HG02571 (cell line): Measurements from ENCODE around the gene LRRC32.

Source experiments
- ATAC-seq: cut with Tn5 transposase; IDR thresholded peaks from one replicate; pipeline ENCODE4 v1.9.1; 2021; ENCODE audit warnings: mild to moderate bottlenecking, moderate library complexity; ENCODE audit not compliant: unreplicated experiment

The LRRC32 gene

DNA sequence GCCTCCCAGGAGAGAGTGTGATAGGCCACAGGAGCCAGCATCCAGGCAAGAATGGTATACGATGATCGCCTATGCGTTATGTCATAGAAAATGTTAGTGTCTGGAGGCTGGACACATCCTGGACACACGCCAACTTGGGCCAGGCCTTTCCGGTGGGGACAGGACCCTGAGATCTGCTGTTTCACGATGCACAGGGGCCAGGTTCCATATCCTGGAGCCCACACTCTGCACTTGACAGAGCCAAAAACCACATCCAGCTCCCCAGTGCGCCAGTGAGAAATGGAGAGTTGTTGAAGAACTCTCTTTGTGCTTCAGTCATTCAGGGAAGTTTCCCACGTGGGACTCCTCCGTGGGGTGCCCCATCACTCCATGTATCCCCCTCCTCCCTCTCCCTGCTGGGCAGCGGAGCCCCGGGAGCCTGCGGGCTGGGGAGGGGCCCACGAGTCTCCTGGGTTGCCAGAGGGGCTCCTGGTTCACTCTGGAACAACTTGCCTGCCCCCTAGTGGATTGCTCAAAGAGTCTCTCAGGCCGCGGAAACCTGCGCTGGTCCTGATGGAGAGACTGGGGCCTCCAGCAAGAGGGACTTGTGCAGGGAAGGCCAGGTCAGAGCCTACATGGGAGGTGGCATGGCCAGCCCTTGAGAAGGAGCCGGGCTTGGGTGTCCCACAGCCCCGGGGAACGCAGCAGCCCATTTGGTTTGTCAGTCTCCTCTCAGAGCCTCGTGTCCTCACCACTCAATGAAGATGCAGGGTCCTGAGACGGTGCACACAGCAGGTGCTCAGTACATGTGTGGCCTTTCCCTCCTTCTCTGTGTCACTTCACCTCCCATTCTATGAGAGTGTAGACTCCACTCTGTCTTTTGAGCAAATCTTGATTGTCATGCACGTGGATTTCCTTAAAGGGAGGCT is 10.2 kb upstream of the LRRC32 start:
- no peak for ATAC-seq

DNA sequence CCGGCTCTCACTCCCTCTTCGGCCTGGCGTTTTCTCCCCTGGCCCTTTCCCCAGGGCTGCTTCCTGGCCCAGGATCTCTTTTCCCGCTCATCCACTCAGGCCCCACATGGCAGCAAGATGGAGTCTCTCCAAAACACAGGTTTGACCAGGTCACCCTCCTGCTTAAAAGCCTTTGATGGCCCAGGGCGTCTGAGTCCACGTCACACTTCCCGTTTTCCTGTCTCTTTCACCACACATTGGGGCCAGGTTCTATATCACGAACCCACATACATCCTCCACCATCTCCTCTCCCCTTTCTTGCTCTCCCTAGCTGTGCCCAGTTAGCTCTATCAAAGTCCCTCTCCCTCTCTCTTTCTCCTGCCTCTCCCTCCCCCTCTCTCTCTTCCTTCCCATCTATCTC is 7.8 kb upstream of the LRRC32 start:
- no peak for ATAC-seq

DNA sequence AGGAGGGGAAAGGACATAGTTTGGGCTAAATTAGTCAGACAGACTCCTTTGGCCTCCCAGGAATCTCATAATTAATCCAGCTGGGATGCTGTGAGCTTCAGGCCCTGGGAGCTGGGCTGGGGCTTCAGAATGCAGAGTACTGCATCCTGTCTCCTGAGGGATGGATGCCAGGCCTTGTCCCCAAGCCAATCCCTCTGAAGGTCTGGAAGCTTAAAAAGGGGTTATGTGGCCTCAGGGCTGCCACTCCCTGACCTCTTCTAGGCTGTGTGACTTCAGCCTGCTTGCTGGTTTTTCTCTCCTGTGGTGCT is 6.9 kb upstream of the LRRC32 start:
- no peak for ATAC-seq

DNA sequence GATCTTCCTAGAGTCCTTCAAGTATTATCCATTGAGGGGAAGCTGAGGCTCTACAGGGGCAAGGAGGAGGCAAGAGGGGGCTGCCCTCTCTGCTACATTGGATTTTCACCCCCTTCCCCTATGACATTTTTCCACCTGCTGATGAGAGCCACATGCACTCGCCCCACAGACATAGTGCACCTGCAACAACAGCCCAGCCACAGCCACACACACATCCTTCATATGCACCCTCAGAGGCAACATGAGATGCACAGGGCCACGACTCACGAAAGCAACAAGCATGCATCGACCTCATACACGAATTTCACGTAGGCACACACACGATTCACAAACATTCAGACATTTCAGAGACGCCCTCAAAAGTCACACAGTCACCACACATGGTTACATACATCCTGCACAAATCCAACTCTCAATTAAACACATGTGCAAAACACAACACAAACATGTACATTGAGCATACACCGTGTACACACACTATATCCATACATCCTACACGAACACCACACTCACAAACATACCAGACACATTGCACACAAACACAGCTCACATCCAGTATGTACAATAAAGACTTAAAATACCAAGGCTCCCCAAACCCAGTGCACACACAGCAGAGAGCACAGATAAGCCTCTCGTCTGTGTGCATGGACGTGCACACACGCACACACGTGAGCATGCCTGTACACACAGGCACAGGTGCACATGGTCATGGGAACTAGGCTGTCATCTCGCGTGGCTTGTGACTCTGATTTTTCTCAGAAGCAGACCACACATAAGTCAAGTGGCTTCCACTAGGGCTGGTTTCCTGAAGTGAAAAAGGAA is 6.3 kb upstream of the LRRC32 start:
- ATAC-seq, result no peak

DNA sequence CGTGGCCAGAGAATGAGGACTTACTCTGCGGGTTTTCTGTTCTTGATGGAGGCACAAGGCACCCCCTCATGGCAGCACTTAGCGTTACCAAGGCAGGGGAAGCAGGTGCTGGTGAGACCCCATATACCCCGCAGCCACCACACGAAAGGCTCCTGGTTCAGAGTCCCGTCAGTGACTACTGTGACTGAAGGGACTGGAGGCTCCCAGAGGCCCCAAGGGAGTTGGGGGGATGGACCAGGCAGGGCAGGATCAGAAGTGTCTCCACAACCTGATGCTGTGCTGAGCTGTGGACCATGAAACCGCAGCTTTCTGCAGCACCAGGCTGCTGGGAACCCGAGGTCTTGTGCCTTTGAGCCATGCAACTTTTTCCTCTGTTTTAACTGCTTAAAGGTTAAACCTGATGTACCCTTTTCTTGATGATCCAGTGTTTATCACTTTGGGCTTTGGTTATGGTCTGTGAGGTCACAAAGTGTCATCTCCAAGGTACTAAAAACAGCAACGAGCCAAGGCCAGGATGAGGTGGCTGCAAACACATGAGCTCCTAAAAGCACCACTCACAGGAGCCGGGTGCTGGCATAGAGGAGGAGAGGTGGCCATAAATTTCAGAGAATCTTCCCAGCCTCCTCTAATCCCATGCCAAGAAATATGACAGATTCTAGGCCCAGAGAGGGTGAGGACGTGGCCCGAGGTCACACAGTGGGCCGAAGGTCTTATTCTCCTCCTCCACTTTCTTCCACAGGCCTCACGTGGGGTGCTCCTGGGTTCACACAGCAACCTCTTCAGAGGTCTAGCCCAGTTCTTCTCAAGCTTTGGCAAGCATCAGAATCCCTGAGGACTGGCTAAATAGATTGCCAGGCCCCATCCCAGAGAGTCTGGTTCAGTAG is 4.2 kb upstream of the LRRC32 start:
- no peak for ATAC-seq

DNA sequence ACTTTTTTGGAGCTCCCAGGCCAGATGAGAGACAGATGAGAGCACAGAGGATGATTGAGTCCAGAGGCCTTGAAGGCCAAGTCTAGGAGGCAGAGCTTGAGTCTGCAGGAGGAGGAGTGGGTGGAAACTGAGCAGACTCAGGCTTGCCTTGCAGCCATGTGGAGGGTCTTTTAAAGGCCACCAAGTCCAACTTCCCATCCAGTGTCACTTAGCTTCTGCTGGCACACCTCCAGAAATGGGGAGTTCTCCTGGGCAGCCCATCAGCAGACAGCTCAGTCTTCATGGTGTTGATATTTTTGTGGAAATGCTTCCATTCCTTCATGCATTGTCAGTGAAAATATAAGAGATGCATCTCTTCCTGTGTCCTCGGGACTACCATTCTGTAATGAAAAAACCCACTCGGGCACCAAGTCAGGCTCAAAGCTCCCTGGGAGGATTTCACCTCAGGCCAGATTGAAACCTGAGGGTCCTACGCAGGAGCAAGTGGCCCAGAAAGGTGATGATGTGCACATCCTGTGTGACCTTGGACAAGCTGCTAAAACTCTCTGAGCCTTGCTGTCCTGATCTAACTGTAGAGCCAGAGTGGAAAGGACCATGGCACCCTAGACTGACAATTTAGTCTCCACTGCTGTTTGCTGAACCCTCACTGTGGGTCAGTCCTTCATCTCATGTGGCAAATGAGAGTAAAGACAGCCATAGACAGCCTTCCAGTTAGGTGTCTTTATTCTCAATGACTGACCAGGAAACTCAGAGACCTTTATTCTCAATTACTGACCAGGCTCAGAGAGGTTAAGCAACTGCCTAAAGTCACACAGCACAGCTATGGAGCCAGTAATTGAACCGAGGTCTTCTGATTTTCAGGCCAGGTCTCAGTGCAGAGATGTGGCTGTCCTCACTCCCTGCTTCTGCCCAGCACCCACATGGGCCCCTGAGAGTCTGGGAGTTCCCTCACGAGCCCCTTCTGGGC is 2.9 kb upstream of the LRRC32 start:
- ATAC-seq, result no peak

DNA sequence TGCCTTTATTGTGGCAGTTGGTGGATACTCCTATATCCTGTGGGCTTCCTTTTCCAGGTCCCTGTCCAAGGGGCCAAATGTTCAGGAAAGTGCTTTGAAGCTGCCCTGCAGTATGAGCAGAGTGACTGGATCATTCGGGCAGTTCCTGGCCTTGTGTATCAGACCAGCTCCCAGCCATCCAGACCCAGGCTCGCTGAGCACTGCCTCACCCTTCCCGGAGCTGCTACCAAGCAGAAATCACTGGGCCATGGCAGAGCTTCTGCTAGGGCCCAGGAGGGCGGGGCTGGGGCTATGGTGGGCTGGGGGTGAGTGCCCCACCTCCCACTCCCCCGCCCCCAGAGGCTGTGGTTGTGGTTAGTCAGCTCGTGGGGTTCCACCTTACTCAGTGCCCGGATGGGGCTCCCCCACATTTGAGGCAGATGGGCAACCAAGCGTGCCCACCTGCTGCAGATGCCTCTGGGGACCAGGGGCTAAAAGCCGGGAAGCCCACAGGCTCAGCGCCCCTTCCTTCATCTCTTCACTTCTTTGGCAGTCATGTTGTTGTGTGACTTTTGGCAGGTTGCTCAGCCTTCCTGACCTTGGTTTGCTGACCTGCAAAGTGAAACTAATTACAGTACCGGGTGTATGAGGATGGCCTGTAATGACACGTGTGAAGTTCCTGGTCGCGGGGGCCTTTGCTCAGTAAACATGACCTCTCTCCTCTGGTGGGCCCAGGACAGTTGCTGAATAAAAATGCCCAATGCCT is 2.1 kb upstream of the LRRC32 start:
- ATAC-seq, result peak; percentile 43

DNA sequence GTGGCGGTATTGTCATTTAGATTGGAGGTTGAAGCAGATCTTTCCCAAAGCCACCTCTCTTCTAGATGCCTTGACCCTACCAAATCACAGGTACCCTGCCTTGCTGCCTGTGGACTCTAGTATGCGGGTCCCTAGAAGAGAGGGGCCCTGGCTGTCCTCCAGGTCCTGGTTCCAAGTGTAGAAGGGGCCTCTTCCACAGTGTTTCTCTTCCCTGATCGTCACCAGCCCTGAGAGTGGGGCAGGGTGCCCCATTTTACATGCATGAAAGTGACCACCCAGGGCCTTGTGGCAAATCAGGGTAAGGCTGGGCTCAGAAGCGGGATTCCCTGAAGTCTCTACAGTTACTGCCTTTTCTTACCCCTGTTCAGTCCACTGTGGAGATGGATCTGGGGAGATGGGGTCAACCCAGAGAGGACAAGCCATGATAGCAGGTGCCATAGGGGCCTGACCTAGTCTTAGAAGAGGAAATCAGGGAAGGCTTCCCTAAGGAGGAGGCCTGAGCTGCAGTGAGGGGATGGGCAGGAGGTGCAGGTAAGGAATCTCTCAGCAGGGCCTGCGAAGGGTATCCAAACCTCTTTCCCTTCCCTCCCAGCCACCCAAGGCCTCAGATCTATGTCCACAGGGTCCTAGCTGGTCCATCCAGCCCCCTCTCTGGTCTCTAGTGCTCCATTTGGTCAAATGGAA is 1.2 kb upstream of the LRRC32 start:
- no peak for ATAC-seq

DNA sequence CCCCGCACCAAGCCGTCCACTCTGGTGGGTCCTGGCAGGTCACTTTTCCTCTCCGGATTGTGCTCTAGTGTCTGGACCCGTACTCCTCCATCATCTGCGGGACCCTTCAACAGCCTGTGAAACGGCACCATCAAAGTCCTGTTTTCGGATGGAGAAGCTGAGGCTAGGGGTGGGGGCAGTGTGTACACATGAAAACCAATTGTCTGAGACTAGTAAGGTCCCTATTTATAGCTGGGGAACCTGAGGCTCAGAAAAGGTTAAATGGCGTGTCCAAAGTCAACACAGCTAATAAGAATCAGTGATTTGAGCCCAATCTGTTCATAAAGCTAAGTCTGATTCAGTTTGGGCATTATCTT is 668 bp upstream of the LRRC32 start:
- no peak for ATAC-seq

DNA sequence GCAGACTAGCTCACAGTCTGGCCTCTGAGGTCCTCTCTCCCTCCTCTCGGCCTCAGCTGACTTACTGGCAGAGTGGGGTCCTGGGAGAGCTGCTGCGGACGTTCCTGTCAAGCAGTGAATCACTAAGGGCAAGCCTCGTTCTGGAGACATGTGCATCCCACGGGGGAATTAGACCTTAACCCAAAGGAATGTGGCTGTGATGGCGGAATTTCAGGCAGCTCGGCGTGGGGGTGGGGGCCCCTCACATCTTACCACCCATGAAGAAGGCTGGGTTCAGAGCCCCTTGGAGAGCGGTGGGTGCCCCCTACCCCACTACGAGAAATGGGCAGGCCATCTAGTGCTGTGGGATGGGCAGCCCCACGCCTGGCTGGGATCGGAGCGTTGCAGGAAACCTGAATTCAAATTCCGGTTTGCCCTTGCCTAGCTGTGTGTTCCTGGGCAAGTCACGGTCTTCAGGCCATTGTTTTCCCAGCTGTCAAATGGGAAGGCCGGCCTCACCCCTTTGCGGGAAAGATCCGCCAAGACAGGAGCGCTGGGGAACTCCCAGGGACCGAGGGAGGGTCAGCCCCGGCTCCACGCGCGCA is 554 bp downstream of the LRRC32 start:
- ATAC-seq, result no peak

DNA sequence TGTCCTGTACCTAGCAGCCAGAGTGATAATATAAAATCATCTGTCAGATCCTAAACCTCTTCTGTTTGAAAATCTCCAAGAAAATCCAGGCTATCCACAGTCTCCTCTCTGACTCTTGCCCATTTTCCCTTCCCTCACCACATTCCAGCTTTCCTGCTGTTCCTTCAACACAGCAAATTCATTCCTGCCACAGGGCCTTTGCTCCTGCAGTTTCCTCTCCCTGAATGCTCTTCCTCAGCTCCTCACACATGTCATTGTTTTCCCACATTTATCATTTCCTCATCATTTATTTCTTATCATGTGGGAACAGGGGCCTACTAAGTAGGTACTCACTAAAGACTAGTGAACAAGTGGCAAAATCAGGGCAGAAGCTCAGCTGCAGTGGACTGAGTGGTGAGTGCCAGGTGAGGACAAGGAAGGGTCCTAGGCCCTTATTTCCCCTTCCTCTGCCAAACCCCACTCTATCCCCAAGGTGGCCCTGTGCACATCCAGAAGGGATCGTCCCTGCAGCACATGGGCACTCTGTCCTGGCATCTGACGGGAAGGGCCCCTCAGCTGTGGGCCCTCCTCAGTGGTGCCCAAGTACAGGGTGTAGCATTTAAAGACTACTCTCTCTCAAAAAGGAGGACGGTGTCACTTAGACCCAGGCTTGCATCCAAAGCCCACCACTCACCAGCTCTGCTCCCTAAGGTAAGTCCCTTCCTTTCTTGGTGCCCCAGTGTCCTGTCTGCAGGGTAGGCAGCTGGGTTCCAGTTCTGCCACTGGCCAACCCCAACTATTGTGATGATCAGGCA is 2.0 kb downstream of the LRRC32 start:
- ATAC-seq, result no peak

DNA sequence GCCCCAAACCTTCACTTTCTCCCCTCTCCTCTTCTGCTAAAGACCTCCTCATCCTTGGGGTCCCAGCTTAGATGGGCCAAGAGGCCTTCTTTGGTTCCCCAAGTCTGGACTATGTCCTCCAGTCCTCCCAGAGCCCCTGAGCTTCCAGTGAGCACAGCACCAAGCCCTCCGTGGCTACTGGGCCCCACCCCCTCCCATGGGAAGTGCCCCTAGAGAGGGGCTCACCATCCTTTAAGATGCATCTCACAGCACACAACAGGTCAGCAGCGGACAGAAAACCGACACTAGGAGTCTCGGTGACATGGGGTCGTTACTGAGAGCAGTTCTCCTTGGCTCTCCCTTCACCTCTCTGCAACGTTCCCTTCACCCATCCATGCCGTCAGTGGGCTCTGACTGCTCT is 2.7 kb downstream of the LRRC32 start:
- ATAC-seq, result no peak

DNA sequence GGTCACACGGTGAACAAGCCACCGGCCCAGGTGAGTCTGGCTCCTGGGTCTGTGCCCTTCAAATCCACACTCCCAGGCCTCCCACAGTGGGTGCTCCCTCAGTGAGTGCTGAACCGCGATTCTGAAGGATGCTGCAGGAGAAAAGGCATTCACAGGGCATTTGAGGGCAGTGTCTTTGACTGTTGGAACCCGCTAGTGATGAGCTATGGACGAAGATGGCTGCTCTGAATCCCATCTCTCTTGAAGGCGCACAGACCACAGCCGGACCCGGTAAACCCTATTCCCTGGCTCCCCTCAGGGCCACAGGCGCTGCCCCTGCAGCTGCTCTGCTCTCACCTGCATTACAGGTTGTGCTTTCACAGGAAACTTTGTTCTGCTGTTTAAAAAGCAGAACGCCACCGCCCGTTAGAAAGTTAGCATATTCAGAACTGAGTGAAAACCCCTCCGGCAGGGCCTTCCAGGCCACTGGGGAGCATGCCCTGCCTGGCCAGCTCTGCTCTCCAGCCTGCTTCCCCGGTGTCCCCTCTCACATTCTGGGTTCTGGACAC is 3.2 kb downstream of the LRRC32 start:
- no peak for ATAC-seq

DNA sequence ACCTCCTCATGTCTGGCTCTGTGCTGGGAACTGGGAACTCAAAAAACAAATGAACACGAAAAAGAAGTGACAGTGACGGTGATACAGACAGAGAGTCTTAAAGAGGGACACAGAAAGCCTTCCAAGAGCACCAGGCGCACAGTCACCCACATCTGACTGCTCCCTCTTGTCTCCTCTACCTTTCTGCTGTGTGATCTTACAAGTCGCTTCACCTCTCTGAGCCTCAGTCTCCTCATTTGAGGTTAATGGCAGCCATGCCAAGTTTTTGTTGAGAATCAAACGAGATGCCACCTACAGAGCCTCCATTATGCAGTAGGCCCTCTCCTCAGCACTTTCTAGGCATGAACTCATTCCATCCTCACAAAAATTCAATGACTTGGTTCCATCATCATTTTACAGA is 3.7 kb downstream of the LRRC32 start:
- ATAC-seq, result no peak

DNA sequence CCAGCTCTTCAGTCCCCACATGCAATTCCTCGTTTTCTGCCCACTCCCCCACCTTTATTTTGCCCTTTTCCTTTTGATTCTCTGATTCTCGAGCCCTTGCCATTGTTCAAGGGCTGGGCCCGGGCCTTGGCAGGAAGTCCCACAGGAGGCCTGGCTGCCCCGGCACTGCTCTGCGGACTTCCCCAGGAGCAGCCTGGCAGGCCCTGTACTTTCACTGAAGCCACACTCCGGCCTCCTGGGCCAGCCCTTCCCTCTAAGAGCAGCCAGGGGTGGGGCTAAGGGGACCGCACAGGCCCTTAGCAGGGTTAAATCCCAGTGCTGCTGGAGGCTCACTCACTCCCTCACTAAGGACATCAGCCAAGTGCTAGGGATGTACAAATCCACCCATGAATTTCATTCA is 4.1 kb downstream of the LRRC32 start:
- ATAC-seq, result peak; percentile 52

DNA sequence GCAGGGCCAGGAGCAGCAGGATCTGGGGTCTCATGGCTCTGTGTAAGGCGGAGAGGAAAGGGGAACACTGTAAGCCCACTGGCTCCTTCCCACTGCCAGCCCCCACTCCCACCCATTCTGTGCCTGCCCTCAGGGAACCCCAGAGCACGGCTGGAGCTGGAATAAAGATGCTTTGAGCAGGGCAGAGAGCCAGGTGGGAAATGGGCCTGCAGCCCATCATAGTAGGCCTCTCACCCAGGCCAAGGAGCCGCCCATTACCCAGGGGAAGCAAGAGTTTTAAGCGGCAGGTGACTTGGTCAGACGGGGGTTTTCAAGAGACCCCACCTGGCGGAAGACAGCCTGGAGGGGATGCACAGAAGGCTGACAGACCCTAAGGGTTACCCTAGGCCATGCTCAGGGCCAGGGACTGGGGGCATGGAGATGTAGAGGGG is 4.6 kb downstream of the LRRC32 start:
- no peak for ATAC-seq

DNA sequence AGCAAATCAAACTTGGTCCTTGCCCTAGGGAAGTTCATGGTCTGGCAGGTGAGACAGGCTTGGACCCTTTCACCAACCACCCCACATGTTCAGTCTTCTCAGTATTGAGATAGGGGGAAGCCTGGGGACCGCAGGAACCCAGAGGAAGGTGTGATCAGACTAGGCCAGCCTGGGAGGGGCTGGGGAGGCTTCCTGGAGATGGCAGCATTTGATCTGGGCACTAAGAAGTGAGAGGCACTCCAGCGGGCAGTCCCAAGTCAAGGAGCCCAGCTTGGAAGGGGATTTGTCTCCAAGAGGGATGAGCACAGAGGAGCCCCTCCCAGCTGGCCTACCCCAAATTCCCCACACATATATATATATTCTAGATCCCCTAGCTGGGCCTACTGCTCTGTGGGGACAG is 5.4 kb downstream of the LRRC32 start:
- ATAC-seq, result no peak
